ENCODE data around the gene SOX15. TPM values are rescaled to one million over a fixed set of nuclear protein-coding genes. Genes with fewer than 3 reads are reported as not detected.

The SOX15 gene
- total and polyA plus RNA-seq, 2 of the 13 experiments (the other 11 are each of a cell fraction or from before 2014, with no cell fraction given), result 0.07 to 0.18 TPM

DNA sequence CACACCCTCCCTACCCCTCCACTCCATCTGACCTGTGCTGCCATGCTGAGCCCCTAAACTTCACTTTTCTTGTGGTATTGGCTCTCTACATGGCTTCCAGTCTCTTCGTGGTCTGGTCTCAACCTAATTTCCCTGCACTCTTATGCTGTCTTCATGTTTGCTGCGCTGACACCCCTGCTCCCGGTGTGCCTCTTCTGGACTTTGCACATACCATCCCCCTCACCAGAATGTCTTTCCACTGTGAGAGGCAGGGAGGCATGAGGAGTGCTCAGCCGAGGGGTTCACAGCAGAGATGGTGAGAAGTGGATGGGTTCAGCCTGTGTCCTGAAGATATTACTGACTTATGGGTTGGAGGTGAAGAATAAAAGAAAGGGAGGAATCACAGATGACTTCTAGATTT lies 38.5 kb downstream of the SOX15 start (continued):
- TF ChIP-seq ZNF574 (CRISPR knock-in tag; IDR thresholded peaks at IDR 0.05) (0 out of 2 replicates have a peak, but pooled peaks have one; percentile 4), ZNF891 (CRISPR knock-in tag; IDR thresholded peaks at IDR 0.05) (no peak), IRX3 (CRISPR knock-in tag; IDR thresholded peaks at IDR 0.05; ENCODE audit: borderline replicate concordance, low read depth) (0 out of 2 replicates have a peak, but pooled peaks have one; percentile 48), ZNF230 (CRISPR knock-in tag; IDR thresholded peaks at IDR 0.05) (0 out of 2 replicates have a peak, but pooled peaks have one; percentile 35), ERF (CRISPR knock-in tag; IDR thresholded peaks at IDR 0.05) (peak; percentile 54; the same call in 1 of the 2 replicates), KLF16 (CRISPR knock-in tag; IDR thresholded peaks at IDR 0.05) (peak in 1 of 2 experiments; percentile 48; a peak in 1 of 4 replicates), MIXL1 (CRISPR knock-in tag; IDR thresholded peaks at IDR 0.05) (0 out of 2 replicates have a peak, but pooled peaks have one; percentile 28), IKZF5 (CRISPR knock-in tag; IDR thresholded peaks at IDR 0.05) (0 out of 2 replicates have a peak, but pooled peaks have one; percentile 32), HDAC1 (CRISPR knock-in tag; IDR thresholded peaks at IDR 0.05) (0 out of 2 replicates have a peak, but pooled peaks have one; percentile 25), HDAC2 (CRISPR knock-in tag; IDR thresholded peaks at IDR 0.05) (peak; percentile 61; the same call in 1 of the 2 replicates), MXD4 (CRISPR knock-in tag; IDR thresholded peaks at IDR 0.05) (no peak; the same call in 1 of the 2 replicates), ZNF703 (CRISPR knock-in tag; IDR thresholded peaks at IDR 0.05; ENCODE audit: borderline replicate concordance) (no peak), ZFX (CRISPR knock-in tag; IDR thresholded peaks at IDR 0.05; ENCODE audit: low read depth) (peak; percentile 48; the same call in 1 of the 2 replicates), HOXA3 (CRISPR knock-in tag; IDR thresholded peaks at IDR 0.05) (0 out of 2 replicates have a peak, but pooled peaks have one; percentile 31), MAZ (IDR thresholded peaks at IDR 0.05; ENCODE audit: borderline replicate concordance, low read depth, low read length) (no peak), MAZ (CRISPR knock-in tag; IDR thresholded peaks at IDR 0.05; ENCODE audit: low read depth) (no peak), TARDBP (CRISPR knock-in tag; IDR thresholded peaks at IDR 0.05) (peak; percentile 34; the same call in 1 of the 2 replicates), PCBP2 (optimal IDR thresholded peaks at IDR 0.05; ENCODE audit: low read depth, low read length, poor library complexity, severe bottlenecking) (no peak), HNF4A (CRISPR knock-in tag; IDR thresholded peaks at IDR 0.05) (peak; percentile 94), ZNF331 (CRISPR knock-in tag; IDR thresholded peaks at IDR 0.05) (peak; percentile 61; the same call in 1 of the 2 replicates)
- TF ChIP-seq, protein P1, sequence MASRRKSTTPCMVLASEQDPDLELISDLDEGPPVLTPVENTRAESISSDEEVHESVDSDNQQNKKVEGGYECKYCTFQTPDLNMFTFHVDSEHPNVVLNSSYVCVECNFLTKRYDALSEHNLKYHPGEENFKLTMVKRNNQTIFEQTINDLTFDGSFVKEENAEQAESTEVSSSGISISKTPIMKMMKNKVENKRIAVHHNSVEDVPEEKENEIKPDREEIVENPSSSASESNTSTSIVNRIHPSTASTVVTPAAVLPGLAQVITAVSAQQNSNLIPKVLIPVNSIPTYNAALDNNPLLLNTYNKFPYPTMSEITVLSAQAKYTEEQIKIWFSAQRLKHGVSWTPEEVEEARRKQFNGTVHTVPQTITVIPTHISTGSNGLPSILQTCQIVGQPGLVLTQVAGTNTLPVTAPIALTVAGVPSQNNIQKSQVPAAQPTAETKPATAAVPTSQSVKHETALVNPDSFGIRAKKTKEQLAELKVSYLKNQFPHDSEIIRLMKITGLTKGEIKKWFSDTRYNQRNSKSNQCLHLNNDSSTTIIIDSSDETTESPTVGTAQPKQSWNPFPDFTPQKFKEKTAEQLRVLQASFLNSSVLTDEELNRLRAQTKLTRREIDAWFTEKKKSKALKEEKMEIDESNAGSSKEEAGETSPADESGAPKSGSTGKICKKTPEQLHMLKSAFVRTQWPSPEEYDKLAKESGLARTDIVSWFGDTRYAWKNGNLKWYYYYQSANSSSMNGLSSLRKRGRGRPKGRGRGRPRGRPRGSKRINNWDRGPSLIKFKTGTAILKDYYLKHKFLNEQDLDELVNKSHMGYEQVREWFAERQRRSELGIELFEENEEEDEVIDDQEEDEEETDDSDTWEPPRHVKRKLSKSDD (CRISPR knock-in tag; IDR thresholded peaks at IDR 0.05; ENCODE audit: low read depth), result no peak
- TF ChIP-seq, protein P2, sequence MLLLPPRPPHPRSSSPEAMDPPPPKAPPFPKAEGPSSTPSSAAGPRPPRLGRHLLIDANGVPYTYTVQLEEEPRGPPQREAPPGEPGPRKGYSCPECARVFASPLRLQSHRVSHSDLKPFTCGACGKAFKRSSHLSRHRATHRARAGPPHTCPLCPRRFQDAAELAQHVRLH (CRISPR knock-in tag; IDR thresholded peaks at IDR 0.05; ENCODE audit: borderline replicate concordance, low read depth), result 0 out of 2 replicates have a peak, but pooled peaks have one; percentile 41
- TF ChIP-seq, protein P3, sequence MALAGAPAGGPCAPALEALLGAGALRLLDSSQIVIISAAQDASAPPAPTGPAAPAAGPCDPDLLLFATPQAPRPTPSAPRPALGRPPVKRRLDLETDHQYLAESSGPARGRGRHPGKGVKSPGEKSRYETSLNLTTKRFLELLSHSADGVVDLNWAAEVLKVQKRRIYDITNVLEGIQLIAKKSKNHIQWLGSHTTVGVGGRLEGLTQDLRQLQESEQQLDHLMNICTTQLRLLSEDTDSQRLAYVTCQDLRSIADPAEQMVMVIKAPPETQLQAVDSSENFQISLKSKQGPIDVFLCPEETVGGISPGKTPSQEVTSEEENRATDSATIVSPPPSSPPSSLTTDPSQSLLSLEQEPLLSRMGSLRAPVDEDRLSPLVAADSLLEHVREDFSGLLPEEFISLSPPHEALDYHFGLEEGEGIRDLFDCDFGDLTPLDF (CRISPR knock-in tag; IDR thresholded peaks at IDR 0.05), result no peak

Data from HepG2 (cell line).